ENCODE measurements around the gene SLC1A3. TPM values are rescaled to one million over a fixed set of nuclear protein-coding genes. Genes with fewer than 3 reads are reported as not detected.

Gene SLC1A3
- total and polyA plus RNA-seq, 2 donors from 2014 or later: 1.1 to 27.8 TPM

DNA sequence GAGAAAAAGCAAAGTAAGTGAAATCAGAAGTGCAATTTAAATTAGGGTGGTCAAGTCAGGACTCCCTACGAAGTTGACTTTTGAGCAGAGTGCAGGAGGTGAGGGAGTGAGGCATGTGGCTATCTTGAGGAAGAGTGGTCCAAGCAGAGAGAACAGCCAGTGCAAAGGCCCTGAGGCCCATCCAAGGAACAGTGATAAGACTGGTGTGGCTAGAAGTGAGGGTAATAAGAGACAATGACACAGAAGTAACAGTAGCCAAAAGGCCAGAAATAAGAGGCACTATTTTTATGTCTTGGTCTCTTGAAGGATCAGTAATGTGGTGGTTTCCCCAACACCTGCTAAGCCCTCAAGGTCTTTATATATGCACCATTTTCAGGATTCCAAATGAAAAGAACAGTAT, 120.4 kb downstream of the SLC1A3 start:
- FAIRE-seq (no peak), DNase-seq (no peak)
- no peaks in the 10 kb centered on the region for H3K27me3 ChIP-seq (ENCODE audit: control insufficient read depth, insufficient read depth, low read length)
- no peaks in the 10 kb centered on the region for H3K36me3 ChIP-seq (ENCODE audit: control insufficient read depth in 2 of 3, insufficient read depth in 3 of 3, low read length in 3 of 3)
- no peak overlapping the region for H3K4me3 ChIP-seq (ENCODE audit: low read length in 3 of 3)
- no peak overlapping the region for H3K27ac ChIP-seq (ENCODE audit: low read depth in 2 of 2, low read length in 2 of 2)
- no peaks in the 10 kb centered on the region for H3K9me3 ChIP-seq (ENCODE audit: control insufficient read depth in 2 of 3, insufficient read depth in 1 of 3, low read length in 3 of 3)
- H3K4me1 ChIP-seq (ENCODE audit: control insufficient read depth in 2 of 3, insufficient read depth in 2 of 3, low read depth in 1 of 3, low read length in 3 of 3): no peaks in the 10 kb centered on the region
- H3K9ac ChIP-seq (ENCODE audit: low read length in 3 of 3): no peak overlapping the region
- TF ChIP-seq CTCF (IDR thresholded peaks at IDR 0.05; ENCODE audit: borderline replicate concordance, extremely low read depth, insufficient read depth): no peak
- intact Hi-C loops (cut with DNase I): no loop called here

DNA sequence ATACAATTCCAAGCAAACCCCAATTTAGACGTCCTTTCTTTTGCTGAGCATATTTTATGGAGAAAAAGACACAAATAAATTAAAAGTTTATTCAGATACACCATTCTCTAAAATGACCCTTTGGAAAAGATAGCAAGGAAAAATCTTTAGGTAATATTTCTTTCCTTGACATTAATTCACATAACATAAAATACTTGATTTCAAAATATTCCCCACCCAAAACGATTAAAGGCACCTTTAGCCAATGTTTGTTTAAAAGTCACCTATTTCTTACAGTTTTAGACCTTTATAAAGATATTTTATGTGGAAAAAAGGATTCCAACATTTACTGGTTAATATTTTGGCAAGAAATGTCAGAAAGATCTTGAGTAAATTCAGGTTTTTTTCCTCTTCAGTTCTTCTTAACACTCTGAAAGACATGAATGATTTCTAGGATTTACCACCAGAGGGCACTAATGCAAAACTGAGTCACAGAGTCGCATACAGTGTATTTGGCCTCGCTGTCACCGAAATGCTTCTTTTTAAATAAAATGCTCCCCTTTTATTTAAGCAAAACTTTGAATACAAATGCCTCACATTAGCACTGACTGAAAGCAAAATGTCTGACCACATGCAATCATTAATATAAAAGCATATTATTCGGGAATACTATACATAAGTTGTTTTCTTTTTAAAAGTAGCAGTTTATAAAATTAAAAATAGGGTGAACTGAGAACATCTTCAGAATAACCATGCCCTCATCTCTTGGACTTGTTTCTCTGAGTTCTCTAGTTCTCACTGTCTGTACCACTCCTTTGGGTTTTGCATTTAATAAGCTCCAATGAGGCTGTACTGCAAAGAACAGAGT, 122.5 kb downstream of the SLC1A3 start:
- DNase-seq (peak in 2 of 5 donors; percentile 85 to 89), FAIRE-seq (peak; percentile 50)
- Histone ChIP-seq H3K36me3 (ENCODE audit: control insufficient read depth in 2 of 3, insufficient read depth in 3 of 3, low read length in 3 of 3) (no peaks in the 10 kb centered on the region), H3K27me3 (ENCODE audit: control insufficient read depth, insufficient read depth, low read length) (no peaks in the 10 kb centered on the region), H3K27ac (ENCODE audit: low read depth in 2 of 2, low read length in 2 of 2) (no peak overlapping the region), H3K9ac (ENCODE audit: low read length in 3 of 3) (no peak overlapping the region), H3K9me3 (ENCODE audit: control insufficient read depth in 2 of 3, insufficient read depth in 1 of 3, low read length in 3 of 3) (no peaks in the 10 kb centered on the region), H3K4me3 (ENCODE audit: low read length in 3 of 3) (no peak overlapping the region), H3K4me1 (ENCODE audit: control insufficient read depth in 2 of 3, insufficient read depth in 2 of 3, low read depth in 1 of 3, low read length in 3 of 3) (no peaks in the 10 kb centered on the region)
- intact Hi-C loops (cut with DNase I): no loop called here
- peak; percentile 64 for TF ChIP-seq CTCF (IDR thresholded peaks at IDR 0.05; ENCODE audit: borderline replicate concordance, extremely low read depth, insufficient read depth)

DNA sequence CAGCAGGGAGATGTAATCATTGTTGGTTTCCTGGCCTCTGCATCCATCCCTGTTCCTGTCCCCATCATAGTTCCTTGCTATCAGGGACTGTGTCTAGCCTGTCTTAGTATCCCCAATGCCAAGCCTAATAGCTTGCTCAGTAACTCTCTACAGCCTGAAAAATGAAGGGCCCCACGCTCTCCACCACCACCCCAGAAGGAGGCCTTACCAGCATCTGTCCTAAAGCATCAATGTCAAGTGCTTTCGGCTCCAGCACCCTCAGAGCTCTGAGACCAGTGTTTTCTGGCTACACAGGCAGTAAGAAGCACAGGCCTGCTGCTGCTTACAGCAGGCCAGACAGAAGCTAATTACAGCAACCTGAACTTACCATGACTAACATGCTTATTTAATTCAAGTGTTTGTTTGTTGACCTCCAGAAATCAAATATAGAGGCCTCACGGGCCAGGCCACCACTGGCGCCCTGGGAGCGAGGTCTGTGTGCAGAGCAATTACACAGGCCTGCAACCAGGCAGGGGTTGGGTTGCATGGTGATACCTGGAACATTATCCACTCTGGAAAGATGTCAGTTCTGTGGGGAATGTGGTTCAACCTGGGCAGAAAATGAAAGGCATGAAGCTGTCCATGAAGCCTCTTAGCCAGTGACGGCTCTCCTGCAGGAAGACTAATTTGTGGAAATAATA, 124.3 kb downstream of the SLC1A3 start:
- H3K4me1 ChIP-seq (ENCODE audit: control insufficient read depth in 2 of 3, insufficient read depth in 2 of 3, low read depth in 1 of 3, low read length in 3 of 3): no peaks in the 10 kb centered on the region
- H3K9ac ChIP-seq (ENCODE audit: low read length in 3 of 3): no peak overlapping the region
- H3K4me3 ChIP-seq (ENCODE audit: low read length in 3 of 3): no peak overlapping the region
- no peaks in the 10 kb centered on the region for H3K27me3 ChIP-seq (ENCODE audit: control insufficient read depth, insufficient read depth, low read length)
- no peaks in the 10 kb centered on the region for H3K36me3 ChIP-seq (ENCODE audit: control insufficient read depth in 2 of 3, insufficient read depth in 3 of 3, low read length in 3 of 3)
- intact Hi-C loops (cut with DNase I): no loop called here
- H3K9me3 ChIP-seq (ENCODE audit: control insufficient read depth in 2 of 3, insufficient read depth in 1 of 3, low read length in 3 of 3): no peaks in the 10 kb centered on the region
- no peak overlapping the region for H3K27ac ChIP-seq (ENCODE audit: low read depth in 2 of 2, low read length in 2 of 2)
- no peak for FAIRE-seq
- DNase-seq: no peak
- no peak for TF ChIP-seq CTCF (IDR thresholded peaks at IDR 0.05; ENCODE audit: borderline replicate concordance, extremely low read depth, insufficient read depth)
